OCI-LY7 (cell line): Measurements from ENCODE around the gene MAP3K10. TPM values are rescaled to one million over a fixed set of nuclear protein-coding genes. Genes with fewer than 3 reads are reported as not detected.

Experiments used
- BruUV-seq: library from RNA; stranded (reverse); fragments of 400-500 nt; replicated peaks from 2 replicates; lab custom pipeline; 2021; lab: Mats Ljungman, UMichigan
- CTCF ChIA-PET: fragments of 300-600 bp; sonication (Branson Sonifier 250); formaldehyde crosslinking; loops from one replicate; lab custom pipeline; 2022; ENCODE audit warnings: antibody characterized with exemption; ENCODE audit not compliant: unreplicated experiment; lab: Charles Lee
- POLR2A ChIA-PET: fragments of 300-600 bp; sonication (Branson Sonifier 250); formaldehyde crosslinking; loops from one replicate; lab custom pipeline; 2022; ENCODE audit warnings: antibody characterized with exemption; lab: Charles Lee
- DNase-seq: peaks from one replicate; pipeline ENCODE4 v3.0.0-alpha.2; 2015; ENCODE audit warnings: low spot score
- H2AFZ ChIP-seq: fragments of 200-600 bp; sonication (generic), shearing (Covaris generic); 2 replicates; pipeline ENCODE4 v1.6.1; 2014; ENCODE audit warnings: mild to moderate bottlenecking, antibody characterized with exemption, low read length, moderate library complexity
- H3K27ac ChIP-seq: fragments of 200-600 bp; sonication (generic); 2 replicates; pipeline ENCODE4 v1.5.1; 2014; ENCODE audit warnings: mixed run types, low read depth, mild to moderate bottlenecking, moderate library complexity, low read length, inconsistent platforms; ENCODE audit not compliant: poor library complexity, severe bottlenecking
- H3K36me3 ChIP-seq: fragments of 200-600 bp; sonication (generic); 2 replicates; pipeline ENCODE4 v1.6.1; 2014; ENCODE audit warnings: mild to moderate bottlenecking, antibody characterized with exemption, low read length, moderate library complexity, mixed read lengths; ENCODE audit not compliant: insufficient read depth
- H3K4me1 ChIP-seq: fragments of 200-600 bp; sonication (generic); 2 replicates; pipeline ENCODE4 v1.5.1; 2014; ENCODE audit warnings: mild to moderate bottlenecking, low read length; ENCODE audit not compliant: insufficient read depth, poor library complexity, severe bottlenecking
- H3K4me2 ChIP-seq: fragments of 200-600 bp; sonication (generic); 2 replicates; pipeline ENCODE4 v1.6.1; 2014; ENCODE audit warnings: mild to moderate bottlenecking, low read length
- H3K4me3 ChIP-seq: fragments of 200-600 bp; sonication (generic); 2 replicates; pipeline ENCODE4 v1.5.1; 2014; ENCODE audit warnings: mild to moderate bottlenecking, low read depth, low read length; ENCODE audit not compliant: poor library complexity, severe bottlenecking
- H3K79me2 ChIP-seq: fragments of 200-600 bp; sonication (generic); 2 replicates; pipeline ENCODE4 v1.6.1; 2016; ENCODE audit warnings: low read depth, mild to moderate bottlenecking, low read length, moderate library complexity, mixed read lengths; ENCODE audit not compliant: insufficient read depth
- H3K9me2 ChIP-seq: fragments of 200-600 bp; sonication (generic); 2 replicates; pipeline ENCODE4 v1.6.1; 2016; ENCODE audit warnings: mild to moderate bottlenecking, low read length, mixed read lengths; ENCODE audit not compliant: insufficient read depth
- H3K9me3 ChIP-seq: fragments of 200-600 bp; sonication (generic); 2 replicates; pipeline ENCODE4 v1.6.1; 2014; ENCODE audit warnings: mild to moderate bottlenecking, mixed run types, low read length, mixed read lengths
- H4K20me1 ChIP-seq: fragments of 200-600 bp; sonication (generic); 2 replicates; pipeline ENCODE4 v1.6.1; 2014; ENCODE audit warnings: mild to moderate bottlenecking, antibody characterized with exemption, low read length, moderate library complexity, mixed read lengths; ENCODE audit not compliant: insufficient read depth
- CTCF ChIP-seq: fragments of 200-600 bp; sonication (generic); conservative IDR thresholded peaks from 2 replicates; pipeline ENCODE4 v1.5.1; 2014; ENCODE audit warnings: mild to moderate bottlenecking, antibody characterized with exemption, low read length, moderate library complexity, mixed read lengths
- EZH2phosphoT487 ChIP-seq: fragments of 200-600 bp; sonication (generic); IDR thresholded peaks from 2 replicates; pipeline ENCODE4 v1.6.1; 2018; ENCODE audit warnings: low read depth, borderline replicate concordance, mild to moderate bottlenecking, mixed run types, antibody characterized with exemption, low read length, moderate library complexity, mixed read lengths
- intact Hi-C: fragments of 100-400 bp; cut with micrococcal nuclease; formaldehyde crosslinking; loops from one replicate; pipeline ENCODE4 v1.10.0; 2022; ENCODE audit not compliant: unreplicated experiment
- total RNA-seq, 2 experiments: library from RNA; depleted of rRNA in 1 of 2; stranded (reverse); fragments of >200 nt in 1 of 2; shearing (Covaris generic) in 1 of 2; gene quantifications; 2 replicates each; pipeline ENCODE4 v1.2.3, GENCODE V29; 2014 to 2022

MAP3K10 gene
- total RNA-seq, 2 experiments from 2014 or later: 20.6 to 32.5 TPM

GRCh38 chr19:40232949-40233810, 42.0 kb downstream of the MAP3K10 start:
- no peak for TF ChIP-seq EZH2phosphoT487
- TF ChIP-seq CTCF: no peak
- H3K4me1 ChIP-seq: no peaks in the 10 kb centered on the region
- no peak overlapping the region for H3K4me2 ChIP-seq
- H4K20me1 ChIP-seq: no peaks in the 10 kb centered on the region; the same call in 1 of the 2 replicates
- H3K36me3 ChIP-seq: peaks cover 35% of the 10 kb centered on the region
- H2AFZ ChIP-seq: no peak overlapping the region
- ChIA-PET CTCF (no interaction called here), POLR2A (no interaction called here)
- H3K4me3 ChIP-seq: no peak overlapping the region
- intact Hi-C loops: no loop called here
- BruUV-seq: no TSS peak
- H3K79me2 ChIP-seq: no peaks in the 10 kb centered on the region
- no peak overlapping the region for H3K27ac ChIP-seq
- H3K9me2 ChIP-seq: no peaks in the 10 kb centered on the region
- H3K9me3 ChIP-seq: no peaks in the 10 kb centered on the region
- DNase-seq: no peak

- no TSS peak for BruUV-seq
- H3K9me2 ChIP-seq: no peaks in the 10 kb centered on the region
- TF ChIP-seq CTCF (no peak), EZH2phosphoT487 (no peak)
- H3K79me2 ChIP-seq: no peaks in the 10 kb centered on the region
- H3K27ac ChIP-seq: no peak overlapping the region
- no peaks in the 10 kb centered on the region for H3K4me1 ChIP-seq
- intact Hi-C loops: no loop called here
- no peaks in the 10 kb centered on the region; the same call in 1 of the 2 replicates for H4K20me1 ChIP-seq
- H3K4me2 ChIP-seq: no peak overlapping the region
- H2AFZ ChIP-seq: no peak overlapping the region
- H3K4me3 ChIP-seq: no peak overlapping the region
- H3K9me3 ChIP-seq: no peaks in the 10 kb centered on the region
- no peak for DNase-seq
- ChIA-PET CTCF (no interaction called here), POLR2A (no interaction called here)
- peaks cover 42% of the 10 kb centered on the region for H3K36me3 ChIP-seq
Measured at GRCh38 chr19:40233811-40234389, 42.7 kb downstream of the MAP3K10 start.
